ENCODE data around the gene OSBPL8.
"Not testable (repeated sequence)": the region's sequence is repeated elsewhere in the genome, so short reads cannot be mapped to it uniquely, and the experiment has no call there.

The OSBPL8 gene

DNA sequence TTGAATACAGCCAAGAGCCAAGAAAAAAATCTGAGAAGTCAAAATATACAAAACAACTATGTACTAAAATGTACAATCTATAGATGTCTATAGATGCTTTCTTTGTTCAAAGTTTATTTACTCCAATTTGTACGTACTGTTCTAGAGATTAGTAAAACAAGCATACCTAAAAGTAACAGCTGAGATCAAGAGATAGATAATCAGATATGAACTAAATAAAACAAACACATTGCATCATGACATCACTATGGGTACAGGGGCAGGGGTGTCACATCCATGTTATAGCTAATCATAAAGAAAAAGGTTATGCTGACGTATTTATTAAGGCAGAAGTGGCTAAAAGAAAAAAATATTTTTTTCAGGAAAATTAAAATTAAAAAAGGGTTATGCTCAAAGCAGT is 139.3 kb downstream of the OSBPL8 start:
- DNase-seq (ENCODE audit: low read depth in 3 of 3) = no peak

DNA sequence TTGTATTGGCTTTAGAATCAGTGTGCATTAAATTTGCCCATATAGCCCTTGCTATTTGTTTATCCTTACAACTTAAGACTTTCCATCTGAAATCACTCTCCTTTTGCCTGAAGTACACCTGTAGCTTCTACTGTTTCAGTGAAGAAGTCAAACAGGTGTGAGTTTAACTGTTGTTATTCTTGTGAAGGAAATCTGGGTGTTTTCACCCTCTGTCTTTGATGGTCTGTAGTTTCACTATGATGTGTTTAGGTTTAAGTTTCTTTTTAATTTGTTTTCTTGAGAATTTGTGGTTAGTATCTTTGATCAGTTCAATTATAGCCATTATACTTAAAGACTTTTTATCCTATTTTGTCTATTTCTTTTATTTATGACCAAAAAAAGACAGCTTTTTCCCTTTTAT is 142.5 kb downstream of the OSBPL8 start:
- no peak for DNase-seq (ENCODE audit: low read depth in 3 of 3)

DNA sequence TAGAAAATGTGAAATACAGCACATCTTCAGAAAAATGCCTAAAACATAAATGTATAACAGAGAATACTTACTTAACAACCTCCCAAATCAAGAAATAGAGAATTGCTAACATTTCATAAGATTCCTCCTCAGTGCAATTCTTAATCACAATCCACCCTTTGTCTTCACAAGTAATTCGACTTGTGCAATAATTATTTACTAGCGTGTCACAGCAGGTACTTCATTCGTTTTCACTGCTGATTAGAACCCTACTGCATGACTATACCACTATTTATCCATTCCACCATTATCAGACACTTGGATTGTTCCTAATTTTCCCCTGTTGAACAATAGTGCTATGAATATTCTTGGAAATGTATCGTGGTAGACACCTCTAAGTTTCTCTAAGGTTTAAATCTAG is 146.4 kb downstream of the OSBPL8 start:
- no peak for DNase-seq (ENCODE audit: low read depth in 3 of 3)

- DNase-seq (ENCODE audit: low read depth in 3 of 3) = no peak
These were observed 148.8 kb downstream of the OSBPL8 start for GRCh38 chr12:76410781-76411180.

- no peak for DNase-seq (ENCODE audit: low read depth in 3 of 3)
These were observed 149.2 kb downstream of the OSBPL8 start for GRCh38 chr12:76410371-76410770.

DNA sequence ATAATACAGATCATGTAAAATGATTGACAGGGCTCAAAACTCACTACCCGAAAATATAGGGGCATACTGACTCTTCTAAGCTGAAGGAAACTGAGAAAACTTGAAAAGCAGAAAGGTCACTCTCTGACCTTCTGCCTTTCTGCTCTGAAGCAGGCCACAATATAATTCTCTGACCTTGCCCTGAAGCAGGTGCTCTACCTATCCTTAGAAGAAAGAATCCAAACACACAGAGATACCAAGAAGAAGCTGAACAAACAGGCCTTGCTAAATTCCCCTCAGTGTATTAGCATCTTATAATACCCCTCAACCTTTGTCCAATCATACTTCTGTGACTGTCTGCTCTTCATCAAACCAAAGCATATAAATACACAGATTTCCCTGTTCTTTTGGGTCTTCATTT is 150.5 kb downstream of the OSBPL8 start:
- DNase-seq (ENCODE audit: low read depth in 3 of 3) = no peak

- no peak for DNase-seq (ENCODE audit: low read depth in 3 of 3)
These were observed 151.9 kb downstream of the OSBPL8 start for GRCh38 chr12:76407710-76408109.

- DNase-seq (ENCODE audit: low read depth in 3 of 3) = no peak
These were observed 157.3 kb downstream of the OSBPL8 start for GRCh38 chr12:76402259-76402658.

- no peak for DNase-seq (ENCODE audit: low read depth in 3 of 3)
These were observed 159.4 kb downstream of the OSBPL8 start for GRCh38 chr12:76400136-76400535.

GRCh38 chr12:76399040-76399439 is 160.5 kb downstream of the OSBPL8 start:
- DNase-seq (ENCODE audit: low read depth in 3 of 3) = no peak

DNA sequence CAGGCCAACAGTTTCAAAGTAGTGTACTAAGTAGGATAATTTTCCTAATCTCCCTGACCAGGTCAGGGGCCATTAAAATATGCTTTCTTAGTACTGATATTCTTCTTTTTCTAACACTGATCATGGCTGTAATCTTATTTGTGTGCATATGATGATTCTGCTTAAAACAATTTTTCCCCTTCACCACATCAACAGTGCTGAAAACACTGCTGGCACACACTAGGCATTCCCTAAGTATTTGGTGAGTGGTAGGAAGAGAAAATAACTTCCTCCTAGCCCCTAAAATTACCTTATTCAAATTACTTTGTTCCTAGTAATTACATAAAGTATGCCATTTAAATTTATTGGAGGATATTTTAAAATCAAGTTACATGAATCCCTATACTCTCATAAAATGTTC is 161.5 kb downstream of the OSBPL8 start:
- no peak for DNase-seq (ENCODE audit: low read depth in 3 of 3)

DNA sequence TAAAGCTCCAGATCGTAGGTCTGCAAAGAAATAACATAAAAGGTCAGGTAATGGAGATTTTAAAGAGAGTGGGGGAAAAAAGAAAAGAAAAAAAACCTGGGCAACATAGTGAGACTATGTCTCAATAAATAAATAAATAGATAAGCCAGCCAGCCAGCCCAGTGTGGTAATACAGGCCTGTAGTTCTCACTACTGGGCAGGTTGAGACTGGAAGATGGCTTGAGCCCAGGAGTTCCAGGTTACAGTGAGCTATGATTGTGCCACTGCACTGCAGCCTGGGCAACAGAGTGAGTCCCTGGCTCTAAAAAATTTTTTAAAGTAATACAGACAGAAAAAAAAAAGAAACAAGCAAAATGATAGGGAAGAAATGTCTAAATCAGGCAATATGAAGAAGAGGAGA is 168.1 kb downstream of the OSBPL8 start:
- no peak for DNase-seq (ENCODE audit: low read depth in 3 of 3)

DNA sequence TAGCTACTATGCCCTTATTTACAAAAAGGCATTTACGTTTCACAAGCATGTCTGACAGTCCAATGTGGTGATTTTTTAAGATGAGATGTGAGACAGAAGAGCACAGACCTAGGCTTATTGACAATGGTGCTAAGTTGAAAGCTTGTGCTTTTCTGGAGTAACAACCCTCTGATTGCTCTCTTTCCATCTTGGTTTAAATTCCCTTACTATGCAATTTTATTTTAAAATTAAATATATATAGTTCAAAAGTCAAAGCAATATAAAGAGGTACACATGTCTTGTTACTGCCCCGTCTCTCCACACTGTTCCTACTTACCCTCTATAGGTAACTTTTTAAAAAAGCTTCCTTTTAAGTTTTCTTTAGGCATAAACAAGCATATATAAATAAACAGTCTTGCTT is 172.0 kb downstream of the OSBPL8 start:
- DNase-seq (ENCODE audit: low read depth in 3 of 3) = no peak

DNA sequence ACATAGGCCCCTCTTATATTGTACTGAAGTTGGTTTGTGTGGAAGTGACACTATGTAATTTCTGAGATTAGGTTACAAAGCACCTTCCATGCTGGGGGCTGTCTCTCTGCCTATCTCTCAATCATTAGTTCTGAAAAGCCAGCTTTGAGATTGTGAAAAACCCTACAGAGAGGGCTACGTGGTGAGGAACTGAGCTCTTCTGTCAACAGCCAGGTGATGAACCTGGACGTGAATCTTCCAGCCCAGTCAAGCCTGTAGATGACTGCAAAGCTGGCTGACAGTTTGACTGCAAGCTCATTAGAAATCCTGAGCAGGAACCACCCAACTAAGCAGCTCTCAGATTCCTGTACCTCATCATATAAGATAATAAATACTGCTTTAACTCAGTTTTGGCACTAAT is 175.0 kb downstream of the OSBPL8 start:
- no peak for DNase-seq (ENCODE audit: low read depth in 3 of 3)

DNA sequence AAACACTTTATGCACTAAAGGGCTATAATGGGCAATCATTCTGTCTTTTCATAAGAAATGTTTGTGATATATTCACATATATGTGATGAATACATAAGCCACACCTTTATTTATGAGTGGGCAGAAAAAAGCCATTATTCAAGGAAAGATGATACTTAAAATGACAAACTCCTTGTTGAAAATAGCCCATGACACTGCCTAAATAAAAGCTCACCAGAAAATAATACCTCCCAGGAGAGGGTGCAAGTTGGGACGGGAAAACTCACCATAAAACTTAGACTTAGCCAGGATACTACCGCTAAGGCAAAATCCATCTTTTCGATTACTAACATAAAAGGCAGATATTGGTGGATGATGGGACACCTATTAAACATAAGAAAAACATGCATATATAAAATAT is 175.6 kb downstream of the OSBPL8 start:
- DNase-seq (ENCODE audit: low read depth in 3 of 3) = no peak

- DNase-seq (ENCODE audit: low read depth in 3 of 3) = no peak
These were observed 180.3 kb downstream of the OSBPL8 start for GRCh38 chr12:76379261-76379660.

GRCh38 chr12:76376876-76377275 is 182.7 kb downstream of the OSBPL8 start:
- not testable (repeated sequence) for DNase-seq (ENCODE audit: low read depth in 3 of 3)

GRCh38 chr12:76375939-76376338 is 183.6 kb downstream of the OSBPL8 start:
- DNase-seq (ENCODE audit: low read depth in 3 of 3) = no peak

DNA sequence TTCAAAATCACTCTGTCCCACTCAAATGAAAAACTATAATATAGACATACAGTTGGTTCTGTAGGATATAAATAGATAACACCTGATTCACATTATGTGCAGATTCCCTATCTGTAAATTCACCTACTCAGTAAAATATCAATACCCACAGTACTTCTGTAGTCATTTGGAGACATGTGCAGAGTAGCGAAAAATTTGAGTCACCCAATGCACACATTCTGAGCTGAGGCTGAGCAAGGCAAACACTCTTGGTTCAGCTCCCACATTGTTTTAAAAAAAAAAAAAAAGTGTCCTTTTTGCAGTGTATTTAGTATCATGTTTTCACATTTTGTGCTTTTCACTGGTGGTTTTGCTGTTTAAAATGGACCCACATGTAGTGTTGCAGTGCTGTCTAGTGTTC is 184.1 kb downstream of the OSBPL8 start:
- DNase-seq (ENCODE audit: low read depth in 3 of 3) = no peak

- DNase-seq (ENCODE audit: low read depth in 3 of 3) = no peak
These were observed 185.1 kb downstream of the OSBPL8 start for GRCh38 chr12:76374386-76375020.

DNA sequence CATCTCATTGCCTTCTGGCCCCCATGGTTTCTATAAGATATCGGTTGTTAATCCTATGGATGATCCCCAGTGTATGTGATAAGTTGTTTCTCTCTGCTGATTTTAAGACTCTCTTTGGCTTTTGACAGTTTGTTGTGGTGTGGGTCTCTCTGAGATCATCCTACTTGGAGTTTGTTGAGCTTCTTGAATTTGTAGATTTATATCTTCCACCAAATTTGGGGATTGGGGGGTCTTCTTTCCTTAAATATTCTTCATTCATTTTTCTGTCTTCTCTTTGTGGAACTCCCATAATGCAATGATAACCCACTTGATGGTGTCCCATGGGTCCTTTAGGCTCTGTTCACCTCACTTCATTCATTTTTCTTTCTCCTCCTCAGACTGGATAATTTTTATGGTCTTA is 191.3 kb downstream of the OSBPL8 start:
- DNase-seq (ENCODE audit: low read depth in 3 of 3) = no peak

- no peak for DNase-seq (ENCODE audit: low read depth in 3 of 3)
These were observed 193.4 kb downstream of the OSBPL8 start for GRCh38 chr12:76366163-76366562.

DNA sequence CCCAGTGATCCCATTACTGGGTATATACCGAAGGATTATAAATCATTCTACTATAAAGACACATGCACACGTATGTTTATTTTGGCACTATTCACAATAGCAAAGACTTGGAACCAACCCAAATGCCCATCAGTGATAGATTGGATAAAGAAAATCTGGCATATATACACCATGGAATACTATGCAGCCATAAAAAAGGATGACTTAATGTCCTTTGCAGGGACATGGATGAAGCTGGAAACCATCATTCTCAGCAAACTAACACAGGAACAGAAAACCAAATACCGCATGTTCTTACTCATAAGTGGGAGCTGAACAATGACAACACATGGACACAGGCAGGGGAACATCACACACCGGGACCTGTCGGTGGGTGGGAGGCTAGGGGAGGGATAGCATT is 195.4 kb downstream of the OSBPL8 start:
- not testable (repeated sequence) for DNase-seq (ENCODE audit: low read depth in 3 of 3)

- no peak for DNase-seq (ENCODE audit: low read depth in 3 of 3)
These were observed 199.3 kb downstream of the OSBPL8 start for GRCh38 chr12:76360316-76360715.

Measured in stimulated activated CD4-positive, alpha-beta T cell treated with anti-CD3 and anti-CD28 coated beads, TNF-alpha, amount 100 ng/mL, for 48 hours (primary cell).